ENCODE results near the gene PHLPP2. TPM values are rescaled to one million over a fixed set of nuclear protein-coding genes. Genes with fewer than 3 reads are reported as not detected.

The PHLPP2 gene
- total RNA-seq, 1 experiment from 2014 or later, result 4.4 TPM

GRCh38 chr16:71754108-71754507 lies 29.6 kb upstream of the PHLPP2 start:
- BruUV-seq (replicated peaks), result no TSS peak
- H4K20me1 ChIP-seq (ENCODE audit: low read length), result no peaks in the 10 kb centered on the region
- ATAC-seq, result no peak
- TF ChIP-seq EZH2phosphoT487 (IDR thresholded peaks at IDR 0.05; ENCODE audit: borderline replicate concordance, low read length), result no peak
- no peak for TF ChIP-seq CTCF (conservative IDR thresholded peaks at IDR 0.05; ENCODE audit: low read depth, low read length)
- no peak for TF ChIP-seq EZH2 (IDR thresholded peaks at IDR 0.05; ENCODE audit: low read length, unreplicated experiment)
- no peak overlapping the region for H3K9ac ChIP-seq (ENCODE audit: low read length)
- H3K9me2 ChIP-seq (replicated peaks; ENCODE audit: low read length), result no peaks in the 10 kb centered on the region
- ChIA-PET POLR2A (ENCODE audit: unreplicated experiment) (no interaction called here), CTCF (no interaction called here)
- H3K27ac ChIP-seq (ENCODE audit: low read length), result no peak overlapping the region
- H2AFZ ChIP-seq (ENCODE audit: low read length), result no peak overlapping the region
- no peaks in the 10 kb centered on the region for H3K9me3 ChIP-seq (ENCODE audit: low read length)
- no peaks in the 10 kb centered on the region for H3K79me2 ChIP-seq (ENCODE audit: low read length)
- H3K4me3 ChIP-seq (ENCODE audit: low read length), result no peak overlapping the region
- H3K36me3 ChIP-seq (ENCODE audit: low read depth, low read length), result peaks cover 37% of the 10 kb centered on the region
- no peak for DNase-seq
- H3F3A ChIP-seq (ENCODE audit: low read length, unreplicated experiment), result no peaks in the 10 kb centered on the region
- H3K4me2 ChIP-seq (ENCODE audit: low read length), result no peak overlapping the region
- H3K27me3 ChIP-seq (ENCODE audit: low read length), result no peaks in the 10 kb centered on the region
- intact Hi-C loops (cut with micrococcal nuclease), result no loop called here
- H3K4me1 ChIP-seq (ENCODE audit: insufficient read depth, low read length), result no peaks in the 10 kb centered on the region

GRCh38 chr16:71748226-71748625 lies 23.7 kb upstream of the PHLPP2 start:
- no peaks in the 10 kb centered on the region for H3K79me2 ChIP-seq (ENCODE audit: low read length)
- H3K9ac ChIP-seq (ENCODE audit: low read length), result no peak overlapping the region
- POLR2A ChIA-PET (ENCODE audit: unreplicated experiment), result no interaction called here
- H4K20me1 ChIP-seq (ENCODE audit: low read length), result no peaks in the 10 kb centered on the region
- H3K27ac ChIP-seq (ENCODE audit: low read length), result no peak overlapping the region
- no peaks in the 10 kb centered on the region for H3K9me3 ChIP-seq (ENCODE audit: low read length)
- ATAC-seq, result no peak
- CTCF ChIA-PET, result no interaction called here
- H3K4me2 ChIP-seq (ENCODE audit: low read length), result no peak overlapping the region
- H3K4me1 ChIP-seq (ENCODE audit: insufficient read depth, low read length), result no peaks in the 10 kb centered on the region
- no peak for DNase-seq
- intact Hi-C loops (cut with micrococcal nuclease), result loop anchor here (10.0 kb wide), 1 partner anchor 73 kb away; no protein-coding TSS in a partner anchor
- peaks cover 27% of the 10 kb centered on the region for H3K36me3 ChIP-seq (ENCODE audit: low read depth, low read length)
- TF ChIP-seq CTCF (conservative IDR thresholded peaks at IDR 0.05; ENCODE audit: low read depth, low read length), result no peak
- TF ChIP-seq EZH2phosphoT487 (IDR thresholded peaks at IDR 0.05; ENCODE audit: borderline replicate concordance, low read length), result no peak
- TF ChIP-seq EZH2 (IDR thresholded peaks at IDR 0.05; ENCODE audit: low read length, unreplicated experiment), result no peak
- no peaks in the 10 kb centered on the region for H3F3A ChIP-seq (ENCODE audit: low read length, unreplicated experiment)
- no peak overlapping the region for H3K4me3 ChIP-seq (ENCODE audit: low read length)
- no peaks in the 10 kb centered on the region for H3K27me3 ChIP-seq (ENCODE audit: low read length)
- H3K9me2 ChIP-seq (replicated peaks; ENCODE audit: low read length), result no peaks in the 10 kb centered on the region
- BruUV-seq (replicated peaks), result no TSS peak
- H2AFZ ChIP-seq (ENCODE audit: low read length), result no peak overlapping the region

- no peaks in the 10 kb centered on the region for H3K9me2 ChIP-seq (replicated peaks; ENCODE audit: low read length)
- intact Hi-C loops (cut with micrococcal nuclease), result loop anchor here (10.0 kb wide), 1 partner anchor 72 kb away; no protein-coding TSS in a partner anchor
Measured at GRCh38 chr16:71746442-71747046, 22.0 kb upstream of the PHLPP2 start.

More at GRCh38 chr16:71746442-71747046, 22.0 kb upstream of the PHLPP2 start:
- Histone ChIP-seq H3K9ac (ENCODE audit: low read length) (no peak overlapping the region), H3K36me3 (ENCODE audit: low read depth, low read length) (peaks cover 26% of the 10 kb centered on the region), H3K4me2 (ENCODE audit: low read length) (no peak overlapping the region), H3K27me3 (ENCODE audit: low read length) (no peaks in the 10 kb centered on the region), H3K9me3 (ENCODE audit: low read length) (no peaks in the 10 kb centered on the region), H2AFZ (ENCODE audit: low read length) (no peak overlapping the region), H3K4me1 (ENCODE audit: insufficient read depth, low read length) (no peaks in the 10 kb centered on the region), H4K20me1 (ENCODE audit: low read length) (no peaks in the 10 kb centered on the region), H3F3A (ENCODE audit: low read length, unreplicated experiment) (no peaks in the 10 kb centered on the region), H3K79me2 (ENCODE audit: low read length) (no peaks in the 10 kb centered on the region), H3K4me3 (ENCODE audit: low read length) (no peak overlapping the region), H3K27ac (ENCODE audit: low read length) (no peak overlapping the region)
- ChIA-PET POLR2A (ENCODE audit: unreplicated experiment) (no interaction called here), CTCF (no interaction called here)
- TF ChIP-seq CTCF (conservative IDR thresholded peaks at IDR 0.05; ENCODE audit: low read depth, low read length) (peak; percentile 70), EZH2phosphoT487 (IDR thresholded peaks at IDR 0.05; ENCODE audit: borderline replicate concordance, low read length) (no peak), EZH2 (IDR thresholded peaks at IDR 0.05; ENCODE audit: low read length, unreplicated experiment) (no peak)
- ATAC-seq (no peak), DNase-seq (peak; percentile 57)
- BruUV-seq (replicated peaks), result no TSS peak
